ENCODE data around the gene MT1H. TPM values are rescaled to one million over a fixed set of nuclear protein-coding genes. Genes with fewer than 3 reads are reported as not detected.

The MT1H gene
- total and polyA plus RNA-seq, 3 donors from 2014 or later = not detected

DNA sequence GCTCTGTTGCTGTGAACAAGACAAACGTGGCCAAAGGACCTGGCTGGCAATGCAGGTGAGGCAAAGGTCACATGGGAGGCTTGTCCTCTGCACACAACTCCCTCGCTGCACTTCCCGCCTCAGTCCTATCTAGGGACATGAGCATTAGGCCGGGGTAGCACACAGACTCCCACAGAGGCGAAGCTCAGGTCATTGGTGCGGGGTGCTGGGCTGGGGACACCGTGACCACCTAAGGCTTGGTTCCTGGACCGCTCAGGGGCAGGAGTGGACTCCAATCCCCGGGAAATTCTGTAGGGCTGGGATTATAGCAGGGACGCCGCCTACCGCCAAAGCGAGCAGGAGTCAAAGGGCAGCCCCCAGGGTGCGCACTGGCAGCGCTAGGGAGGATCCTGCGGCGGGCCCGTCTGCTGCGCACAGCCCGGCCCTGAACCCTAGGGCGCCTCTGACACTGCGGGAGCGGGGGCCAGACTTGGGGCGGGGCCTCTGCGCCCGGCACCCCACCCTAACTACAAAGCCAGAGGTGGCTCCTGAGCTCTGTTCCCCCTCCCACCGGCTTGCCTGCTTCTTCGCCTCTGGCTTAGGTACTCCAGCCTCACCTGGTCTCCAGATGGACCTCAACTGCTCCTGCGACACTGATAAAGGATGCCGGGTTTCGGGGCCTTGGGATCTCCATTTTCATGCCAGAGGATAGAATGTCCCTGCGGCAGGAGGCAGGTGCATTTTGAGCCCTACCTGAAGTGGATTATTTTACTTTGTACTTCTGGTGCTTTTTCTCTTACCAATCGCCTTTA lies 21.8 kb upstream of the MT1H start:
- Histone ChIP-seq H3K4me1 (peaks cover 8% of the 10 kb centered on the region), H3K9me3 (no peaks in the 10 kb centered on the region), H3K27me3 (no peaks in the 10 kb centered on the region), H3K36me3 (ENCODE audit: low read depth, missing control alignments) (no peaks in the 10 kb centered on the region), H3K4me3 (no peak overlapping the region), H3K27ac (no peak overlapping the region)
- TF ChIP-seq POLR2A (IDR thresholded peaks at IDR 0.05) = no peak
- TF ChIP-seq, protein P1, sequence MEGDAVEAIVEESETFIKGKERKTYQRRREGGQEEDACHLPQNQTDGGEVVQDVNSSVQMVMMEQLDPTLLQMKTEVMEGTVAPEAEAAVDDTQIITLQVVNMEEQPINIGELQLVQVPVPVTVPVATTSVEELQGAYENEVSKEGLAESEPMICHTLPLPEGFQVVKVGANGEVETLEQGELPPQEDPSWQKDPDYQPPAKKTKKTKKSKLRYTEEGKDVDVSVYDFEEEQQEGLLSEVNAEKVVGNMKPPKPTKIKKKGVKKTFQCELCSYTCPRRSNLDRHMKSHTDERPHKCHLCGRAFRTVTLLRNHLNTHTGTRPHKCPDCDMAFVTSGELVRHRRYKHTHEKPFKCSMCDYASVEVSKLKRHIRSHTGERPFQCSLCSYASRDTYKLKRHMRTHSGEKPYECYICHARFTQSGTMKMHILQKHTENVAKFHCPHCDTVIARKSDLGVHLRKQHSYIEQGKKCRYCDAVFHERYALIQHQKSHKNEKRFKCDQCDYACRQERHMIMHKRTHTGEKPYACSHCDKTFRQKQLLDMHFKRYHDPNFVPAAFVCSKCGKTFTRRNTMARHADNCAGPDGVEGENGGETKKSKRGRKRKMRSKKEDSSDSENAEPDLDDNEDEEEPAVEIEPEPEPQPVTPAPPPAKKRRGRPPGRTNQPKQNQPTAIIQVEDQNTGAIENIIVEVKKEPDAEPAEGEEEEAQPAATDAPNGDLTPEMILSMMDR (IDR thresholded peaks at IDR 0.05) = no peak
- 33 to 53% methylated on average over 7 to 33 of the region's 33 CpGs for WGBS, 2 donors
- no peak for DNase-seq
- intact Hi-C loops (cut with DNase I; ENCODE audit: low total_unique reads) = no loop called here

DNA sequence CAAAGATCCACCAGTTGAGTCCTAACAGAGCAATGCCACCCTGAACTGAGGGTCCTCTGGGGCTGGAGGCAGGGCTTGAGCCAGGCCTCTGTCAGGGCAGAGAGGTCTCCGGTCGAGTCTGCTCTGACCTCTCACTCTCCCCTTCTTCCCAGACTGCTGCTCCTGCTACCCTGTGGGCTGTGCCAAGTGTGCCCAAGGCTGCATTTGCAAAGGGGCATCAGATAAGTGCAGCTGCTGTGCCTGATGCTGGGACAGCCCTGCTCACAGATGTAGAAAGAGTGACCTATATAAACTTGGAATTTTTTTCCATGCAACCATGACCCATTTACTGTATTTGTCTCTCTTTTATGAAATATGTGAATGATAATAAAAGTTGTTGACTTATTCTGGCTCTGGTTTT lies 20.3 kb upstream of the MT1H start:
- 91 to 100% methylated on average over 2 of the region's 2 CpGs for WGBS, 2 donors
- TF ChIP-seq, protein P1 (IDR thresholded peaks at IDR 0.05) = no peak
- TF ChIP-seq POLR2A (IDR thresholded peaks at IDR 0.05) = no peak
- no peaks in the 10 kb centered on the region for H3K36me3 ChIP-seq (ENCODE audit: low read depth, missing control alignments)
- no peaks in the 10 kb centered on the region for H3K9me3 ChIP-seq
- no peak overlapping the region for H3K27ac ChIP-seq
- no peak for DNase-seq
- intact Hi-C loops (cut with DNase I; ENCODE audit: low total_unique reads) = no loop called here
- no peaks in the 10 kb centered on the region for H3K4me1 ChIP-seq
- no peak overlapping the region for H3K4me3 ChIP-seq
- H3K27me3 ChIP-seq = no peaks in the 10 kb centered on the region

DNA sequence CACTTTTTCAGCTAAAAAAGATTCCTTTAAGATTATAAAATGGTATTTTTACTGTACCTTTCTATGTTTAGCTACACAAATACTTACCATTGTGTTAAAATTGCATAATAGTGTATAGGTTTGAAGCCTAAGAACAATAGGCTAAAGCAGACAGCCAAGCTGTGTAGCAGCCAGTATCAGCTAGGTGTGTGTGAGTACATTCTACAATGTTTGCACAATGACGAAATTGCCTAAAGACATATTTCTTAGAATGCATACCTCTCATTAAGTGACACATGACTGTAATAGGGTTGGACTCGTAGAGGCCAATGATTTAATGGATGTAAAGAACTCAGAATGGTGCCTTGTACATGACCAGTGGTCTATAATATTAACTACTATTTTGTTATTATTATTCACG lies 19.8 kb upstream of the MT1H start:
- Histone ChIP-seq H3K4me3 (no peak overlapping the region), H3K27ac (no peak overlapping the region), H3K27me3 (no peaks in the 10 kb centered on the region), H3K9me3 (no peaks in the 10 kb centered on the region), H3K36me3 (ENCODE audit: low read depth, missing control alignments) (no peaks in the 10 kb centered on the region), H3K4me1 (no peaks in the 10 kb centered on the region)
- DNase-seq = no peak
- intact Hi-C loops (cut with DNase I; ENCODE audit: low total_unique reads) = no loop called here
- WGBS, 2 donors = 92 to 93% methylated on average over 3 of the region's 3 CpGs
- TF ChIP-seq, protein P1 (IDR thresholded peaks at IDR 0.05) = no peak
- TF ChIP-seq POLR2A (IDR thresholded peaks at IDR 0.05) = no peak

DNA sequence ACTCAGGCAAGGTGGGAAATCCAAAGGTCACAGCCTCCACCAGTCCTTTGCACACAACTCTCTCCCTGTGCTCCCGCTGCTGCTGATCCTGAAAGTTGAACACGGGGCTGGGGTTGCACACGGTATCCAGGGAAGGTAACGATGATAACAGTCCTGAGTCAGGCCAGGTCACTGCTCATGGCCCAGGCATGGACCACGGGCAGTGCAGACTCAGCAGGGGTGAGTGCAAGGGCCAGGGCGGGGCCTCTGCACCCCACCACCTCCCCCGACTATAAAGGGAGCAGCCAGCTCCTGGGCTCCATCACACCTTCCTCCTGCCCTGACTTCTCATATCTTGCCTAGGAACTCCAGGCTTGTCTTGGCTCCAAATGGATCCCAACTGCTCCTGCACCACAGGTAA lies 18.0 kb upstream of the MT1H start, which contains the start of gene MT1B:
TSS of gene MT1B (plus strand) at position 301 of the 400 bp plus-strand sequence. CDS start at position 369, 68 bp downstream.
- Histone ChIP-seq H3K9me3 (no peaks in the 10 kb centered on the region), H3K4me3 (no peak within 1 kb of the TSS), H3K27ac (no peak within 1 kb of the TSS), H3K27me3 (no peaks in the 10 kb centered on the region), H3K36me3 (ENCODE audit: low read depth, missing control alignments) (no peaks in the 10 kb centered on the region), H3K4me1 (no peaks in the 10 kb centered on the region)
- DNase-seq = no peak
- TF ChIP-seq POLR2A (IDR thresholded peaks at IDR 0.05) = no peak
- TF ChIP-seq, protein P1 (IDR thresholded peaks at IDR 0.05) = no peak
- intact Hi-C loops (cut with DNase I; ENCODE audit: low total_unique reads) = no loop called here
- WGBS, 2 donors = 76 to 82% methylated on average over 5 to 7 of the region's 7 CpGs

DNA sequence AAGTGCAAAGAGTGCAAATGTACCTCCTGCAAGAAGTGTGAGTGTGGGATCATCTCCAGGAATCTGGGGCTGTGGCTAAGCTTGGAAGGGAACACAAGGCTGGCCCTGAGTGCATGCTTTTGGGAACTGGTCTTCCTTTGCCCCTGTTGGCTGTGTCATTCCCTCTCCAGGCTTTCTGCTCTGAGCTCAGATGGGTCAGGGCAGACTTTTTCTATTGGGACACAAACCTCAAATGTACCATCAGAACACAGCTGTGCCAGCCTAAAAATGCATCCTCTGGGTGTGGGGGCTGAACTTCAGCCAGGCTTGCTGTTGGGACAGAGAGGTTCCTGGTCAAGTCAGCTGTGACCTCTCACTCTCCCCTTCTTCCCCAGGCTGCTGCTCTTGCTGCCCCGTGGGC lies 17.0 kb upstream of the MT1H start:
- no peak for DNase-seq
- TF ChIP-seq, protein P1 (IDR thresholded peaks at IDR 0.05) = no peak
- TF ChIP-seq POLR2A (IDR thresholded peaks at IDR 0.05) = no peak
- WGBS, 2 donors = 86 to 88% methylated on average over 1 of the region's 1 CpG
- intact Hi-C loops (cut with DNase I; ENCODE audit: low total_unique reads) = no loop called here
- H3K36me3 ChIP-seq (ENCODE audit: low read depth, missing control alignments) = no peaks in the 10 kb centered on the region
- H3K9me3 ChIP-seq = no peaks in the 10 kb centered on the region
- H3K4me1 ChIP-seq = no peaks in the 10 kb centered on the region
- no peak overlapping the region for H3K4me3 ChIP-seq
- H3K27ac ChIP-seq = no peak overlapping the region
- no peaks in the 10 kb centered on the region for H3K27me3 ChIP-seq

Measured in testis (tissue), 3 donors.